ENCODE measurements around the gene ATG14. TPM values are rescaled to one million over a fixed set of nuclear protein-coding genes. Genes with fewer than 3 reads are reported as not detected.

ATG14 gene
- total RNA-seq, 2 experiments from 2014 or later = 4.1 to 4.7 TPM

GRCh38 chr14:55441286-55441685, 29.7 kb upstream of the ATG14 start:
- no TSS peak for BruUV-seq (replicated peaks)
- intact Hi-C loops (cut with micrococcal nuclease; ENCODE audit: unreplicated experiment) = no loop called here
- TF ChIP-seq EZH2phosphoT487 (IDR thresholded peaks at IDR 0.05; ENCODE audit: borderline replicate concordance, low read depth, low read length) (no peak), CTCF (conservative IDR thresholded peaks at IDR 0.05; ENCODE audit: low read length) (no peak)
- H3K9me3 ChIP-seq (ENCODE audit: low read length) = no peaks in the 10 kb centered on the region
- CTCF ChIA-PET (ENCODE audit: unreplicated experiment) = no interaction called here
- H3K4me3 ChIP-seq (ENCODE audit: low read depth, low read length, poor library complexity, severe bottlenecking) = no peak overlapping the region
- H4K20me1 ChIP-seq (ENCODE audit: insufficient read depth, low read length) = no peaks in the 10 kb centered on the region
- no peaks in the 10 kb centered on the region for H3K9me2 ChIP-seq (ENCODE audit: insufficient read depth, low read length)
- no peak for DNase-seq (ENCODE audit: low spot score)
- no peaks in the 10 kb centered on the region for H3K79me2 ChIP-seq (ENCODE audit: insufficient read depth, low read depth, low read length)
- H3K4me2 ChIP-seq (ENCODE audit: low read length) = no peak overlapping the region
- no peak overlapping the region for H3K27ac ChIP-seq (ENCODE audit: low read depth, low read length, poor library complexity, severe bottlenecking)
- no peaks in the 10 kb centered on the region for H3K36me3 ChIP-seq (ENCODE audit: insufficient read depth, low read length)
- H2AFZ ChIP-seq (ENCODE audit: low read length) = no peak overlapping the region
- POLR2A ChIA-PET = no interaction called here
- H3K4me1 ChIP-seq (ENCODE audit: insufficient read depth, low read length, poor library complexity, severe bottlenecking) = no peaks in the 10 kb centered on the region

GRCh38 chr14:55440385-55440784, 28.8 kb upstream of the ATG14 start, which contains the start of gene TBPL2:
TSS of gene TBPL2 (minus strand) at chr14:55440616. CDS start at chr14:55440449, 167 bp downstream.
- Histone ChIP-seq H3K27ac (ENCODE audit: low read depth, low read length, poor library complexity, severe bottlenecking) (no peak within 1 kb of the TSS), H3K4me1 (ENCODE audit: insufficient read depth, low read length, poor library complexity, severe bottlenecking) (no peaks in the 10 kb centered on the region), H3K9me3 (ENCODE audit: low read length) (no peaks in the 10 kb centered on the region), H3K4me2 (ENCODE audit: low read length) (no peak within 1 kb of the TSS), H2AFZ (ENCODE audit: low read length) (no peak within 1 kb of the TSS), H3K79me2 (ENCODE audit: insufficient read depth, low read depth, low read length) (no peaks in the 10 kb centered on the region), H3K36me3 (ENCODE audit: insufficient read depth, low read length) (no peaks in the 10 kb centered on the region), H3K9me2 (ENCODE audit: insufficient read depth, low read length) (no peaks in the 10 kb centered on the region), H4K20me1 (ENCODE audit: insufficient read depth, low read length) (no peaks in the 10 kb centered on the region), H3K4me3 (ENCODE audit: low read depth, low read length, poor library complexity, severe bottlenecking) (no peak within 1 kb of the TSS)
- no peak for TF ChIP-seq EZH2phosphoT487 (IDR thresholded peaks at IDR 0.05; ENCODE audit: borderline replicate concordance, low read depth, low read length)
- TF ChIP-seq CTCF (conservative IDR thresholded peaks at IDR 0.05; ENCODE audit: low read length) = no peak
- ChIA-PET POLR2A (interaction anchor here (0.6 to 0.7 kb wide), 2 partner anchors 186 to 236 kb away, joined by 3 read pairs; no protein-coding TSS in a partner anchor), CTCF (ENCODE audit: unreplicated experiment) (no interaction called here)
- DNase-seq (ENCODE audit: low spot score) = no peak
- intact Hi-C loops (cut with micrococcal nuclease; ENCODE audit: unreplicated experiment) = no loop called here
- no TSS peak for BruUV-seq (replicated peaks)

- H3K27ac ChIP-seq (ENCODE audit: low read depth, low read length, poor library complexity, severe bottlenecking) = no peak overlapping the region
- no peaks in the 10 kb centered on the region for H4K20me1 ChIP-seq (ENCODE audit: insufficient read depth, low read length)
- H3K79me2 ChIP-seq (ENCODE audit: insufficient read depth, low read depth, low read length) = no peaks in the 10 kb centered on the region
- no peaks in the 10 kb centered on the region for H3K4me1 ChIP-seq (ENCODE audit: insufficient read depth, low read length, poor library complexity, severe bottlenecking)
- H3K9me2 ChIP-seq (ENCODE audit: insufficient read depth, low read length) = no peaks in the 10 kb centered on the region
- no peaks in the 10 kb centered on the region for H3K36me3 ChIP-seq (ENCODE audit: insufficient read depth, low read length)
- H3K4me3 ChIP-seq (ENCODE audit: low read depth, low read length, poor library complexity, severe bottlenecking) = no peak overlapping the region
- ChIA-PET CTCF (ENCODE audit: unreplicated experiment) (no interaction called here), POLR2A (interaction anchor here (0.9 kb wide), 1 partner anchor 11 kb away, joined by 3 read pairs; no protein-coding TSS in a partner anchor)
- TF ChIP-seq EZH2phosphoT487 (IDR thresholded peaks at IDR 0.05; ENCODE audit: borderline replicate concordance, low read depth, low read length) (no peak), CTCF (conservative IDR thresholded peaks at IDR 0.05; ENCODE audit: low read length) (peak; percentile 74)
- H3K4me2 ChIP-seq (ENCODE audit: low read length) = no peak overlapping the region
- no peaks in the 10 kb centered on the region for H3K9me3 ChIP-seq (ENCODE audit: low read length)
- intact Hi-C loops (cut with micrococcal nuclease; ENCODE audit: unreplicated experiment) = no loop called here
- BruUV-seq (replicated peaks) = no TSS peak
- peak; percentile 53 for DNase-seq (ENCODE audit: low spot score)
- no peak overlapping the region for H2AFZ ChIP-seq (ENCODE audit: low read length)
These were observed 26.5 kb upstream of the ATG14 start for GRCh38 chr14:55438066-55438683.

Data from OCI-LY7 (cell line).